Suprapubic skin (tissue), 4 donors: ENCODE data around the gene URI1. TPM values are rescaled to one million over a fixed set of nuclear protein-coding genes. Genes with fewer than 3 reads are reported as not detected.

Experiments used
- DNase-seq, 2 donors: peaks; one replicate each; pipeline ENCODE4 v3.0.0-alpha.2; 2019; ENCODE audit warnings: low spot score in 2 of 2
- H3K27ac ChIP-seq: fragments of 200-600 bp; sonication (generic); one replicate; pipeline ENCODE4 v1.5.1; 2019
- H3K27me3 ChIP-seq: fragments of 200-600 bp; sonication (generic); one replicate; pipeline ENCODE4 v1.5.1; 2019
- H3K36me3 ChIP-seq: fragments of 200-600 bp; sonication (generic); one replicate; pipeline ENCODE4 v1.5.1; 2019
- H3K4me1 ChIP-seq: fragments of 200-600 bp; sonication (generic); one replicate; pipeline ENCODE4 v1.5.1; 2019
- H3K4me3 ChIP-seq: fragments of 200-600 bp; sonication (generic); one replicate; pipeline ENCODE4 v1.5.1; 2019; ENCODE audit warnings: mild to moderate bottlenecking
- H3K9me3 ChIP-seq: fragments of 200-600 bp; sonication (generic); one replicate; pipeline ENCODE4 v1.5.1; 2019
- CTCF ChIP-seq, 2 donors: fragments of 200-600 bp in 1 of 2; fragments of 450-650 bp in 1 of 2; sonication (generic) in 1 of 2; IDR thresholded peaks; one replicate each; pipeline ENCODE4 v1.5.1; 2016 to 2019; ENCODE audit warnings: antibody characterized with exemption in 2 of 2, mild to moderate bottlenecking in 1 of 2, moderate library complexity in 1 of 2
- EP300 ChIP-seq: sonication (generic); formaldehyde crosslinking; IDR thresholded peaks from one replicate; pipeline ENCODE4 v1.6.1; 2017; ENCODE audit warnings: antibody characterized with exemption
- POLR2A ChIP-seq, 2 donors: fragments of 450-650 bp; IDR thresholded peaks; one replicate each; pipeline ENCODE4 v1.6.1; 2017; ENCODE audit warnings: antibody characterized with exemption in 2 of 2, mild to moderate bottlenecking in 2 of 2, moderate library complexity in 2 of 2
- POLR2AphosphoS5 ChIP-seq, 3 donors: sonication (generic); formaldehyde crosslinking; IDR thresholded peaks; one replicate each; pipeline ENCODE4 v1.6.1; 2017; ENCODE audit warnings: antibody characterized with exemption in 3 of 3
- WGBS: methylation state at CpG from one replicate; pipeline ENCODE4 v1.1.5; 2018; 5-methylcytosine and 5-hydroxymethylcytosine counted together
- total RNA-seq, 4 donors: library from RNA; depleted of rRNA; stranded (reverse); fragments of >200 nt; gene quantifications; one replicate each; pipeline ENCODE4 v1.1.0, GENCODE V29; 2016

URI1 gene
- total RNA-seq, 4 donors from 2014 or later: 43.8 to 71.2 (median 58.8) TPM

GRCh38 chr19:29971648-29972047 lies 29.6 kb downstream of the URI1 start:
- TF ChIP-seq CTCF (IDR thresholded peaks at IDR 0.05) (no peak), POLR2A (IDR thresholded peaks at IDR 0.05) (no peak), POLR2AphosphoS5 (IDR thresholded peaks at IDR 0.05) (no peak), EP300 (no peak)
- no peak for DNase-seq
- H3K27me3 ChIP-seq: no peaks in the 10 kb centered on the region
- no peaks in the 10 kb centered on the region for H3K9me3 ChIP-seq
- no peak overlapping the region for H3K27ac ChIP-seq
- peaks cover 19% of the 10 kb centered on the region for H3K4me1 ChIP-seq
- H3K36me3 ChIP-seq: no peaks in the 10 kb centered on the region
- no peak overlapping the region for H3K4me3 ChIP-seq
- WGBS: 87% methylated on average over 3 of the region's 3 CpGs

DNA sequence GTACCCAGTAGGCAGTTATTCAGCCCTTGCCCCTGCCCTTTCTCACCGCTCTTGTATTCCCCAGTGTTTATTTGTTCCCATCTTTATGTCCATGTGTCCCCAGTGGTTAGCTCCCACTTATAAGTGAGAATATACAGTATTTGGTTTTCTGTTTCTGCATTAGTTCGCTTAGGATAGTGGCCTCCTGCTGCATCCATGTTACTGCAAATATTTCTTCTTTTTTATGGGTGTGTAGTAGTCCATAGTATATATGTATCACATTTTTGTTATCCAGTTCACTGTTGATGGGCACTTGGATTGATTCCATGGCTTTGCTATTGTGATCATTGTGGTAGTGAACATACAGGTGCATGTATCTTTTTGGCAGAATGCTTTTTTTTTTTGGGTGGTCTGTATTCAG lies 32.7 kb downstream of the URI1 start:
- no peak overlapping the region for H3K4me3 ChIP-seq
- DNase-seq: no peak
- no peaks in the 10 kb centered on the region for H3K27me3 ChIP-seq
- TF ChIP-seq POLR2A (IDR thresholded peaks at IDR 0.05) (no peak), CTCF (IDR thresholded peaks at IDR 0.05) (no peak), EP300 (no peak), POLR2AphosphoS5 (IDR thresholded peaks at IDR 0.05) (no peak)
- H3K27ac ChIP-seq: no peak overlapping the region
- 98% methylated on average over 2 of the region's 2 CpGs for WGBS
- peaks cover 13% of the 10 kb centered on the region for H3K4me1 ChIP-seq
- H3K36me3 ChIP-seq: no peaks in the 10 kb centered on the region
- no peaks in the 10 kb centered on the region for H3K9me3 ChIP-seq

DNA sequence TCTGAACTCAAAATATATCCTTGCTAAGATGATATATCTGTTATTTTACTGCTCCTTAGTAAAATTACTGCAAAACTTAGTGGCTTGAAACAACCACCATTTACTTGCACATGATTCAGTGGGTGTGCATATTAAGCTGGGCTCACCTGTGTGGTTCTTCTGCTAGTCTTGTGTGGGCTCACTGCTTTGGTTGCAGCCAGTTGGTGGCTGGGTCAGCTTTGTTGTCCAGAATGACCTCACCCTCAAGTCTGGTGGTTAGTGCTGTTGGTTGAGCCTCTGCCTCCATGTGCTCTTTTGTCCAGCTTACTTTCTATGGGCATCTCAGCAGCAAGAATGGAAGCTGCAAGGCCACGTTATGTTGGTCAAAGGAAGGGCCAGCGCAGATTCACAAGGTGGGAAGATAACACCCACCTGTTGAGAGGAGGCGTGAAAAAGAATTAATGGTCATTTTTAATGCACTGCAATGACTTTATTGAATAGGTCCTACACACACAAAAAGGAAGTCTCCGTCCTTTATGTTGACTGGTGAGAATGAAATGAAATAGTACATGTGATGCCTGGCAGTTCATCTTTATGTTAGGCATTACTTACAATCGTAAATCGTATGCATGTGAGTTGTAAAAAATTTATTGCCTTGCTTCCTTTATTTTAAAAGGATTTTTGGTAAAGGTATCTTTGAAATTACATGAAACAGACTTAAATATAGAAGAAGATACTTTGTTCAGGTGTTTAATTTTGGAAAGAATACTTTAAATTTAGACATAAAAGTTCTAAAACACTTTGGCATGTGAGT lies 34.3 kb downstream of the URI1 start:
- TF ChIP-seq POLR2A (IDR thresholded peaks at IDR 0.05) (no peak), EP300 (no peak), POLR2AphosphoS5 (IDR thresholded peaks at IDR 0.05) (no peak), CTCF (IDR thresholded peaks at IDR 0.05) (no peak)
- WGBS: 94% methylated on average over 6 of the region's 6 CpGs
- H3K4me1 ChIP-seq: peaks cover 11% of the 10 kb centered on the region

DNA sequence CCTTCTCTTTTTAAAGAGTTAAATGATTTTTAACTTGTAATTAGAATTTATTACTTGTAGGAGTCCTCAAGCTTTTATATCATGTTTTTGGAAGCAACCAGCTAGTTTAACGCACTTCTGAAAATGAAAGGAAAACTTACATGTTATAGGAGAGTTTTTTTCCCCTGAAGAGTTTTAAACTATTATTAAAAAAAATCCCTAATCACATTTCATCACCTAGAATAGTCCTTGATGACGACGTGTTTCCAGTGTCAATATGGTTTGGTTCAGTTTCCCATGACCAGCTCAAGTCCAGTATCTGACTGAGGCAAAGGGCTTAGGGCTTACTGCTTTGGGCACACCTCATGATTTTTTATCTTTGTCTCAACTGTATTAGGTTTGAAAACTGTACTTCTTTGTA lies 36.0 kb downstream of the URI1 start:
- DNase-seq: no peak
- Histone ChIP-seq H3K36me3 (no peaks in the 10 kb centered on the region), H3K9me3 (no peaks in the 10 kb centered on the region), H3K27ac (no peak overlapping the region), H3K4me1 (peaks cover 9% of the 10 kb centered on the region), H3K4me3 (no peak overlapping the region), H3K27me3 (no peaks in the 10 kb centered on the region)
- 31% methylated on average over 3 of the region's 3 CpGs for WGBS
- TF ChIP-seq POLR2A (IDR thresholded peaks at IDR 0.05) (no peak), EP300 (no peak), CTCF (IDR thresholded peaks at IDR 0.05) (no peak), POLR2AphosphoS5 (IDR thresholded peaks at IDR 0.05) (no peak)

More for the DNA sequence above, 34.3 kb downstream of the URI1 start:
- Histone ChIP-seq H3K27me3 (no peaks in the 10 kb centered on the region), H3K9me3 (no peaks in the 10 kb centered on the region), H3K36me3 (no peaks in the 10 kb centered on the region), H3K27ac (no peak overlapping the region), H3K4me3 (no peak overlapping the region)
- no peak for DNase-seq

DNA sequence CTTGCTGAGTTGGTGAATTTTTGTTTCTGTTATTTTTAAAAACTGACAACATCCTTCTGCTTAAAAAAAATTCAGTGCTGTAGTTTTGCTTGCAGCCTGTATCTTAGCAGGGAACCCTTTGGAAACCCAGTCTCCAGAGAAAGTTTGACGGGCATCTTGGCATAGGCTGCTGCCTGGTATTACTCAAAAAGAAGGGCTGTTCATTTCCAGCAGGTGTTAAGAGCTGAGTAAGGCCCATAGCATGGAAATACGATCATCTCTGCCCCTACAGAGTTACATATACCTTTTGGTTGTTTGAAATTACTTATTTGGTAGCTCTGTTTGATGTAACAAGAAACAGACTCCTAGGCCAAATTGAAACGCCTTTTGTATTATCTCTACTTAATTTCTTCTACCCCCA lies 41.5 kb downstream of the URI1 start:
- Histone ChIP-seq H3K36me3 (peaks cover 8% of the 10 kb centered on the region), H3K4me1 (no peaks in the 10 kb centered on the region), H3K4me3 (no peak overlapping the region), H3K9me3 (no peaks in the 10 kb centered on the region), H3K27me3 (no peaks in the 10 kb centered on the region), H3K27ac (no peak overlapping the region)
- WGBS: 70% methylated on average over 3 of the region's 3 CpGs
- TF ChIP-seq EP300 (no peak), POLR2A (IDR thresholded peaks at IDR 0.05) (no peak), POLR2AphosphoS5 (IDR thresholded peaks at IDR 0.05) (no peak), CTCF (IDR thresholded peaks at IDR 0.05) (no peak)
- no peak for DNase-seq
